NCI-H1694 (cell line): ENCODE data around the gene KIF24.
"Not testable (repeated sequence)": the region's sequence is repeated elsewhere in the genome, so short reads cannot be mapped to it uniquely, and the experiment has no call there.

Experiments used
- DNase-seq: peaks from one replicate; lab custom pipeline; 2025; lab: John Stamatoyannopoulos, UW

The KIF24 gene

GRCh38 chr9:34328987-34329832 is at the start of gene KIF24, which contains the start of gene NUDT2:
Gene KIF24 (minus strand): TSS chr9:34329268. CDS start chr9:34311346, 17,922 bp downstream.
Gene NUDT2 (plus strand): TSS chr9:34329569. CDS start chr9:34339040, 9,471 bp downstream.
- peak; percentile 100 for DNase-seq

GRCh38 chr9:34378376-34379060 is 49.5 kb upstream of the KIF24 start:
- DNase-seq = no peak

GRCh38 chr9:34377404-34377746 is 48.3 kb upstream of the KIF24 start:
- no peak for DNase-seq

GRCh38 chr9:34376596-34377403 is 47.7 kb upstream of the KIF24 start, which contains the start of gene MYORG:
Gene MYORG (minus strand): TSS chr9:34376898. CDS start chr9:34372943, 3,955 bp downstream.
- peak; percentile 96 for DNase-seq

GRCh38 chr9:34375901-34376595 is 47.0 kb upstream of the KIF24 start:
- no peak for DNase-seq

GRCh38 chr9:34374905-34375552 is 46.0 kb upstream of the KIF24 start:
- no peak for DNase-seq

GRCh38 chr9:34374339-34374738 is 45.3 kb upstream of the KIF24 start:
- DNase-seq = no peak

GRCh38 chr9:34373749-34374148 is 44.7 kb upstream of the KIF24 start:
- DNase-seq = no peak

- DNase-seq = no peak
Observed at GRCh38 chr9:34372467-34373011, 43.5 kb upstream of the KIF24 start.

GRCh38 chr9:34371886-34372466 is 42.9 kb upstream of the KIF24 start:
- no peak for DNase-seq

GRCh38 chr9:34370970-34371880 is 42.2 kb upstream of the KIF24 start:
- DNase-seq = no peak

- DNase-seq = no peak
Observed at GRCh38 chr9:34370335-34370969, 41.4 kb upstream of the KIF24 start.

- no peak for DNase-seq
Observed at GRCh38 chr9:34369636-34370035, 40.6 kb upstream of the KIF24 start.

- DNase-seq = not testable (repeated sequence)
Observed at GRCh38 chr9:34368796-34369195, 39.7 kb upstream of the KIF24 start.

GRCh38 chr9:34367751-34368410 is 38.8 kb upstream of the KIF24 start:
- not testable (repeated sequence) for DNase-seq

- DNase-seq = no peak
Observed at GRCh38 chr9:34366365-34366764, 37.3 kb upstream of the KIF24 start.

GRCh38 chr9:34365282-34365681 is 36.2 kb upstream of the KIF24 start:
- no peak for DNase-seq

GRCh38 chr9:34363619-34364351 is 34.7 kb upstream of the KIF24 start:
- no peak for DNase-seq
